ENCODE measurements around the gene ANKMY1.

Gene ANKMY1, protein sequence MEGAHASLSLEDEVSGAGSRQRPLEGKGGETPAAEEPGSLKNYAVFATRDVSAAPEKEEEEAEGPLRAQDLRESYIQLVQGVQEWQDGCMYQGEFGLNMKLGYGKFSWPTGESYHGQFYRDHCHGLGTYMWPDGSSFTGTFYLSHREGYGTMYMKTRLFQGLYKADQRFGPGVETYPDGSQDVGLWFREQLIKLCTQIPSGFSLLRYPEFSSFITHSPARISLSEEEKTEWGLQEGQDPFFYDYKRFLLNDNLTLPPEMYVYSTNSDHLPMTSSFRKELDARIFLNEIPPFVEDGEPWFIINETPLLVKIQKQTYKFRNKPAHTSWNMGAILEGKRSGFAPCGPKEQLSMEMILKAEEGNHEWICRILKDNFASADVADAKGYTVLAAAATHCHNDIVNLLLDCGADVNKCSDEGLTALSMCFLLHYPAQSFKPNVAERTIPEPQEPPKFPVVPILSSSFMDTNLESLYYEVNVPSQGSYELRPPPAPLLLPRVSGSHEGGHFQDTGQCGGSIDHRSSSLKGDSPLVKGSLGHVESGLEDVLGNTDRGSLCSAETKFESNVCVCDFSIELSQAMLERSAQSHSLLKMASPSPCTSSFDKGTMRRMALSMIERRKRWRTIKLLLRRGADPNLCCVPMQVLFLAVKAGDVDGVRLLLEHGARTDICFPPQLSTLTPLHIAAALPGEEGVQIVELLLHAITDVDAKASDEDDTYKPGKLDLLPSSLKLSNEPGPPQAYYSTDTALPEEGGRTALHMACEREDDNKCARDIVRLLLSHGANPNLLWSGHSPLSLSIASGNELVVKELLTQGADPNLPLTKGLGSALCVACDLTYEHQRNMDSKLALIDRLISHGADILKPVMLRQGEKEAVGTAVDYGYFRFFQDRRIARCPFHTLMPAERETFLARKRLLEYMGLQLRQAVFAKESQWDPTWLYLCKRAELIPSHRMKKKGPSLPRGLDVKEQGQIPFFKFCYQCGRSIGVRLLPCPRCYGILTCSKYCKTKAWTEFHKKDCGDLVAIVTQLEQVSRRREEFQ

DNA sequence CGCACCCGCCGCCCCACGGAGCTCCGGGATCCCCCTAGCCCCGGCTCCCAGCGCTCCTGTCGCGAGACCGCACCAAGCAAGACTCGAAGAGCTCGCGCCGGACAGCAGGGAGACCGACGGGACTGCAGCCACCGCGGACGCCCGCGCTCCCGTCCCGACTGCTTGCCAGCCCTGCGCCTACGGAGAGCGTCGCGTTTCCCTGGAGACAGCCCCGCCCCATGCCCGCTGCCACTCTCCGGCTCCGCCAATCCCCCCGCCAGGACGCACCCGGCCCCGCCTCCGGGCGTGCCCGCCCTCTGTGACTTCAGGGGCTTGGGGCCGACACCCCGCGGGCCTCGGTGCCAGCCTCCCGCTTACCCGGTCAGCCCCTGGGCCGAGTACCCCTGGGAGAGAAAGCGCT, at the start of gene ANKMY1:
Gene ANKMY1, minus strand, starts transcription at position 181 of the 400 bp plus-strand sequence. CDS start 653 bp downstream, outside the sequence.
- TF ChIP-seq, protein P1, sequence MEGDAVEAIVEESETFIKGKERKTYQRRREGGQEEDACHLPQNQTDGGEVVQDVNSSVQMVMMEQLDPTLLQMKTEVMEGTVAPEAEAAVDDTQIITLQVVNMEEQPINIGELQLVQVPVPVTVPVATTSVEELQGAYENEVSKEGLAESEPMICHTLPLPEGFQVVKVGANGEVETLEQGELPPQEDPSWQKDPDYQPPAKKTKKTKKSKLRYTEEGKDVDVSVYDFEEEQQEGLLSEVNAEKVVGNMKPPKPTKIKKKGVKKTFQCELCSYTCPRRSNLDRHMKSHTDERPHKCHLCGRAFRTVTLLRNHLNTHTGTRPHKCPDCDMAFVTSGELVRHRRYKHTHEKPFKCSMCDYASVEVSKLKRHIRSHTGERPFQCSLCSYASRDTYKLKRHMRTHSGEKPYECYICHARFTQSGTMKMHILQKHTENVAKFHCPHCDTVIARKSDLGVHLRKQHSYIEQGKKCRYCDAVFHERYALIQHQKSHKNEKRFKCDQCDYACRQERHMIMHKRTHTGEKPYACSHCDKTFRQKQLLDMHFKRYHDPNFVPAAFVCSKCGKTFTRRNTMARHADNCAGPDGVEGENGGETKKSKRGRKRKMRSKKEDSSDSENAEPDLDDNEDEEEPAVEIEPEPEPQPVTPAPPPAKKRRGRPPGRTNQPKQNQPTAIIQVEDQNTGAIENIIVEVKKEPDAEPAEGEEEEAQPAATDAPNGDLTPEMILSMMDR (IDR thresholded peaks at IDR 0.05; ENCODE audit: low read depth, low read length) = no peak
- peaks cover 44% of the 10 kb centered on the region for H3K36me3 ChIP-seq
- H3K27me3 ChIP-seq (ENCODE audit: insufficient read depth, low read depth, severe bottlenecking) = no peaks in the 10 kb centered on the region
- peak; percentile 10 for DNase-seq
- no peak within 1 kb of the TSS for H3K4me3 ChIP-seq (ENCODE audit: low read depth, low read length)
- H3K27ac ChIP-seq = no peak within 1 kb of the TSS
- H3K9me3 ChIP-seq (ENCODE audit: severe bottlenecking) = no peaks in the 10 kb centered on the region

DNA sequence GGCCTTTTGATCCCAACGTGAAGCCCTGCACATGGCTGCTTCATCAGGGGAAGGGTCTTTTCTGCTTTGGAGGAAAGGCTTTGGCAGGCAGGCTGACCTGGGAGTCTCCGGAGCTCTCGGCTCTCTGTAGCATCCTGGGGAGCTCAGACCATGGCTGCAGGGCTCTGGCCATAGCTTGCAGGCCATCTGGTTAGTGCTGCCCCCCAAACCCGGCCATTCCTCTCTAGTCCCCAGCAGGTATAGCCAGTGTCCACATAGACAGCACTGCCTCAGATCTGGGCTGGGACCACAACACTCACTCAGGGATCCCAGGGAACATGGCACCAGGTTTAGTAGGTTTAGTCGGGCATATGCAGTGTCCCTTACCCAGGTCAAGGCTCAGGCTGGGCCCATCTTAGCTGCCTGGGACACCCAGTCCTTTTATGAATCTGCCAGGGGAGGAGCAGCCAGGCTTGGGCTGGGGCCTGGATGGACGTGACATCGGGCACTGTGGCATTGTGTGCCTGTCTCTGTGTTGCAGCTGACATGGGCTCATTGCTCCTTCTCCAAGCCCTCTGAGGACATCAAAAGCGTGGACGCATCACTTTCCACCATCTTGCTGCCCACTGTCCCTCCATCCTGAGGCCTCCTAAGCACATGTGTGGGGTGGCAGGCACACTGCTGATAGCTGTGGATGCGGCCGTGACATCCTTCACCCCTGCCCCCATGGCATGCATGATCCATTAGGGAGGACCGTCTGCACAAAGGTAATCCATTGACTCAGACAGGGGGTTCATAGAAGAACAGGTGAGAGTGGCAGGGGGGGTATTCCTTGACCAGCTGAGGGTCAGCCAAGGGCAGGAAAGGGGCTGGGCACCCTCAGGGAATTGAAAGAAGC, 48.3 kb upstream of the ANKMY1 start:
- no peak overlapping the region for H3K4me3 ChIP-seq (ENCODE audit: low read depth, low read length)
- H3K27ac ChIP-seq = no peak overlapping the region
- H3K27me3 ChIP-seq (ENCODE audit: insufficient read depth, low read depth, severe bottlenecking) = no peaks in the 10 kb centered on the region
- H3K9me3 ChIP-seq (ENCODE audit: severe bottlenecking) = no peaks in the 10 kb centered on the region
- DNase-seq = peak; percentile 3
- TF ChIP-seq, protein P1 (IDR thresholded peaks at IDR 0.05; ENCODE audit: low read depth, low read length) = no peak
- H3K36me3 ChIP-seq = no peaks in the 10 kb centered on the region

DNA sequence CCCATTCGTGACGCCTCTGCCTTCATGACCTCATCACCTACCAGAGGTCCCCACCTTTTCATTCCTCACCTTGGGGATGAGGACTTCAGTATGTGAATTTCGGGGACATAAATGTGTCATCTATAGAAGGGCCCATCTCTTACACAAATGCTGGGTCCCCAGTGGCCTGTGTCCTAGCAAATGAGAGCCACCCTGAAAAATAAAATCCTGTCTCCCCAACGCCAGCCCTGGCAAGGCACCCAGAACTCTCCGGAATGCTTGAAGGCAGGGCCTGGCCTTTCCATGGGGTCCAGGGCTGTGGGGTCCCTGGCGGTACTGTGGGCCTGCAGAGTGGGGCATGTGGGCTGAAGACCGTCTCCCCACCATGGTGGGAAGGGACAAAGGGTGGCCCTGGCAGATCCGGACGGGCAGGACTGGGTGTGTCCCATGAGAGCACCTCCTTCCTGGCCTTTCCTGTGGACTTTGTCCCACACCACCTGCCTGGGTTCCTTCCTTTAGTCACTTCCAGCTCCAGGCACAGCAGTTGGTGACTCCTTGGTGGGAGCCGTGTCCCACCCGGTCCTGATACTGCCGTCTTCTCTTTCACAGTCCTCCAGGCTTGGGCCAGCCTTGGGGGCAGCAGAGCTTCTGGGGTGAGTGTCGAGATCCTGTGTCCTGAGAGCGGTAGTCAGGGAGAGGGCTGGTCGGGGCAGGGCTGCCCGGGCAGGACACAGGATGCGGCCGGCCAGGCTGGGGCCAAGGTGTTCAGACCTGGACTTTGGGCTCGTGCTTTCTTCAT, 47.3 kb upstream of the ANKMY1 start:
- no peaks in the 10 kb centered on the region for H3K27me3 ChIP-seq (ENCODE audit: insufficient read depth, low read depth, severe bottlenecking)
- no peaks in the 10 kb centered on the region for H3K36me3 ChIP-seq
- H3K4me3 ChIP-seq (ENCODE audit: low read depth, low read length) = no peak overlapping the region
- DNase-seq = peak; percentile 4
- H3K27ac ChIP-seq = no peak overlapping the region
- TF ChIP-seq, protein P1 (IDR thresholded peaks at IDR 0.05; ENCODE audit: low read depth, low read length) = no peak
- no peaks in the 10 kb centered on the region for H3K9me3 ChIP-seq (ENCODE audit: severe bottlenecking)

DNA sequence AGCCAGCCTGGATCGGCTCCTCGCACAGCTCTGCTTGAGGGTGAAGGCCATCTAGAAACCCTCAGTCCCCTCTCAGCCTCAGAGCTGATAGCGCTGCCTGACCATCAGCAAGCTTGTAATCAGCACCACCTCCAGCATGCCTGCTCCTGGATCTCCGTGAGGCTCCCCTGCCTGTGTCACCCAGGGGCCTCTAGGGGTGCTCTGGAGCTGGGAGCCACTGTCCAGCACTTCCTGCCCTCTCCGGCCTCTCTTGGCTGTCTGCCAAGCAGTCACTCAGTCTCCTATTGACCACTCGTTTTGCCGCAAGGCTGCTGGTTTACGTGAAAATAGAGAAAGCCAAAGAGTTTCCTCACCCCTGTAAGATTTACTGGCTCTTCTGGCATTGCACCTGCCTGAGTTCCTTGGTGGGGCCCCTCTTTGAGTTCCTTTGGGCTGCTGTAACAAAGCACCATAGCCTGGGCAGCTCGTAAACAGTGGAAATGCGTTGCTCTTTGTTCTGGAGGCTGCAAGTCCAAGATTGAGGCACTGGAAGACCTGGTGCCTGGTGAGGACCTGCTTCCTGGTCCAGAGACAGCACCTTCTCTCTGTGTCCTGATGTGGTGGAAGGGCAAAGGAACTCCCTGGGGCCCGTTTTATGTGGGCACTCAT, 46.6 kb upstream of the ANKMY1 start:
- H3K36me3 ChIP-seq = peaks cover 6% of the 10 kb centered on the region

More for the DNA sequence above, 46.6 kb upstream of the ANKMY1 start:
- TF ChIP-seq, protein P1 (IDR thresholded peaks at IDR 0.05; ENCODE audit: low read depth, low read length) = peak; percentile 95
- H3K27ac ChIP-seq = no peak overlapping the region
- no peak overlapping the region; the same call in 1 of the 2 replicates for H3K4me3 ChIP-seq (ENCODE audit: low read depth, low read length)
- DNase-seq = peak; percentile 89
- H3K9me3 ChIP-seq (ENCODE audit: severe bottlenecking) = no peaks in the 10 kb centered on the region
- H3K27me3 ChIP-seq (ENCODE audit: insufficient read depth, low read depth, severe bottlenecking) = no peaks in the 10 kb centered on the region
